SK-N-MC (cell line): ENCODE results near the gene ESD.
A peak's percentile ranks its signal among the peaks of the same experiment; 100 is the strongest.

Source experiments
- DNase-seq: peaks from one replicate; pipeline ENCODE4 v3.0.0-alpha.2; 2011; ENCODE audit warnings: low read depth, low spot score
- H3K27ac ChIP-seq: fragments of 200-600 bp; sonication (generic); 2 replicates; pipeline ENCODE4 v1.5.1; 2016; ENCODE audit warnings: mixed run types
- H3K36me3 ChIP-seq: fragments of 200-600 bp; sonication (generic); 2 replicates; pipeline ENCODE4 v1.6.1; 2017; ENCODE audit warnings: antibody characterized with exemption, low read length, mixed read lengths; ENCODE audit not compliant: insufficient read depth
- H3K4me3 ChIP-seq: fragments of 200-600 bp; sonication (generic); 2 replicates; pipeline ENCODE4 v1.5.1; 2016
- H3K9ac ChIP-seq: fragments of 200-600 bp; sonication (generic); 2 replicates; pipeline ENCODE4 v1.8.0; 2017; ENCODE audit warnings: mixed run types, mixed read lengths; ENCODE audit not compliant: insufficient read length
- H3K9me3 ChIP-seq: fragments of 200-600 bp; sonication (generic); 2 replicates; pipeline ENCODE4 v1.6.1; 2017; ENCODE audit warnings: low read depth, mild to moderate bottlenecking, antibody characterized with exemption, low read length, moderate library complexity, mixed read lengths
- EZH2 ChIP-seq: fragments of 200-600 bp; sonication (generic); IDR thresholded peaks from one replicate; pipeline ENCODE4 v1.6.1; 2017; ENCODE audit warnings: antibody characterized with exemption
- FOXP2 ChIP-seq: optimal IDR thresholded peaks from 2 replicates; pipeline ENCODE3; 2011; ENCODE audit warnings: mild to moderate bottlenecking, moderate library complexity; ENCODE audit not compliant: insufficient read depth; ENCODE audit errors: extremely low read length, control extremely low read depth
- POLR2AphosphoS5 ChIP-seq: IDR thresholded peaks from 2 replicates; pipeline ENCODE4 v1.6.1; 2012; ENCODE audit warnings: mild to moderate bottlenecking, low read depth, low read length, borderline replicate concordance

The ESD gene

GRCh38 chr13:46801858-46802257, 4.9 kb upstream of the ESD start:
- Histone ChIP-seq H3K4me3 (no peak overlapping the region), H3K9ac (no peak overlapping the region), H3K9me3 (no peaks in the 10 kb centered on the region), H3K27ac (no peak overlapping the region), H3K36me3 (no peaks in the 10 kb centered on the region)
- TF ChIP-seq EZH2 (no peak), FOXP2 (no peak), POLR2AphosphoS5 (no peak)
- DNase-seq = no peak

- Histone ChIP-seq H3K36me3 (peaks cover 3% of the 10 kb centered on the region; the same call in 1 of the 2 replicates), H3K27ac (no peak overlapping the region), H3K9me3 (no peaks in the 10 kb centered on the region), H3K9ac (no peak overlapping the region), H3K4me3 (no peak overlapping the region)
- no peak for DNase-seq
- no peak for TF ChIP-seq FOXP2
- TF ChIP-seq POLR2AphosphoS5 = no peak
- no peak for TF ChIP-seq EZH2
These were observed 2.2 kb upstream of the ESD start for GRCh38 chr13:46799139-46799538.

- DNase-seq = no peak
- Histone ChIP-seq H3K36me3 (peaks cover 10% of the 10 kb centered on the region; the same call in 1 of the 2 replicates), H3K4me3 (peak overlapping the region; percentile 98), H3K9me3 (no peaks in the 10 kb centered on the region), H3K9ac (peak overlapping the region; percentile 98), H3K27ac (peak overlapping the region; percentile 52)
- TF ChIP-seq FOXP2 (no peak), EZH2 (no peak), POLR2AphosphoS5 (no peak)
These were observed 708 bp upstream of the ESD start for GRCh38 chr13:46797501-46798237.

GRCh38 chr13:46796129-46796514, 839 bp downstream of the ESD start:
- Histone ChIP-seq H3K27ac (no peak overlapping the region), H3K36me3 (peaks cover 24% of the 10 kb centered on the region), H3K9me3 (no peaks in the 10 kb centered on the region), H3K9ac (peak overlapping the region; percentile 98), H3K4me3 (peak overlapping the region; percentile 98)
- no peak for TF ChIP-seq EZH2
- no peak for TF ChIP-seq FOXP2
- no peak for TF ChIP-seq POLR2AphosphoS5
- DNase-seq = no peak

DNA sequence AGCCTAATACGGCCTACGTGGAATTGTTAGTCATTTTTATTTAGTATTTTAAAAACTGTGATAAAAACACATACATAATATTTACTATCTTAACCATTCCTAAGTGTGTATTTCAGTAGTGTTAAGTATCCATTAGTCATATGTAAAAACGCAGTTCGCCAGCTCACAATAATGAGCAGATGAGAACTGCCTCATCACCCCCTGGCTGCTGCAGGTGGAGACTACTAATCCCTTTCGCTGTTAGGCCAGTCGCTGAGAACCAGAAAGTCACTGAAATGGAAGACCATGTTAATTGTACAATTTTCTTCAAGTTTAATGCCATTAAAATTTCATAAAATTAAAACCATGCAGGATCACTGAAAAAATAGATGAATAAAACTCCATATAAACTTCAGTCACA, 1.6 kb downstream of the ESD start:
- TF ChIP-seq POLR2AphosphoS5 = no peak
- no peak for TF ChIP-seq FOXP2
- no peak for TF ChIP-seq EZH2
- DNase-seq = no peak
- H3K36me3 ChIP-seq = peaks cover 32% of the 10 kb centered on the region
- H3K27ac ChIP-seq = no peak overlapping the region
- H3K4me3 ChIP-seq = peak overlapping the region; percentile 98
- no peaks in the 10 kb centered on the region for H3K9me3 ChIP-seq
- H3K9ac ChIP-seq = peak overlapping the region; percentile 11

- no peak overlapping the region for H3K27ac ChIP-seq
- TF ChIP-seq FOXP2 = no peak
- no peak for TF ChIP-seq POLR2AphosphoS5
- TF ChIP-seq EZH2 = no peak
- no peak overlapping the region for H3K9ac ChIP-seq
- H3K4me3 ChIP-seq = no peak overlapping the region
- H3K9me3 ChIP-seq = no peaks in the 10 kb centered on the region
- peaks cover 88% of the 10 kb centered on the region for H3K36me3 ChIP-seq
- no peak for DNase-seq
These were observed 13.5 kb downstream of the ESD start for GRCh38 chr13:46783504-46783903.

- Histone ChIP-seq H3K9me3 (no peaks in the 10 kb centered on the region), H3K27ac (no peak overlapping the region), H3K36me3 (peaks cover 90% of the 10 kb centered on the region), H3K9ac (no peak overlapping the region), H3K4me3 (no peak overlapping the region)
- TF ChIP-seq POLR2AphosphoS5 (no peak), FOXP2 (no peak), EZH2 (no peak)
- no peak for DNase-seq
These were observed 14.3 kb downstream of the ESD start for GRCh38 chr13:46782691-46783090.

DNA sequence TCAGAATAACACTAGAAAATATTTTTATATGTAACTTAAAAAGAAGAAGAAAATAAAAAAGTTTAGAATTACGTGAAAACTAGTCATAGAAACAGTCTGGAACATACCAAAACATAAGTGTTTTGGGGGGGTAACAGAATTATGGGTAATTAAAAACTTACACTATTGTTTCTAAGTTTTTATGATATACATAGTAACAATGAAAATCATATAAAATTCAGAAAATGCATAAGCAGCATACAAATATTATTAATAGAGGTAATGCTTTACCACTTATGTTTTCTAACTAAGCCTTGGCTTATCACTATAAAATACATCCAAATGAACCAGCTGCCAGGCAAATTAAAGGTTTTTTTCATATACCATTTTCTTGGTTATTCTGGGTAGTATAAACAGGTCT, 14.9 kb downstream of the ESD start:
- Histone ChIP-seq H3K9ac (no peak overlapping the region), H3K4me3 (no peak overlapping the region), H3K36me3 (peaks cover 92% of the 10 kb centered on the region), H3K27ac (no peak overlapping the region), H3K9me3 (no peaks in the 10 kb centered on the region)
- no peak for DNase-seq
- TF ChIP-seq FOXP2 (no peak), EZH2 (no peak), POLR2AphosphoS5 (no peak)

DNA sequence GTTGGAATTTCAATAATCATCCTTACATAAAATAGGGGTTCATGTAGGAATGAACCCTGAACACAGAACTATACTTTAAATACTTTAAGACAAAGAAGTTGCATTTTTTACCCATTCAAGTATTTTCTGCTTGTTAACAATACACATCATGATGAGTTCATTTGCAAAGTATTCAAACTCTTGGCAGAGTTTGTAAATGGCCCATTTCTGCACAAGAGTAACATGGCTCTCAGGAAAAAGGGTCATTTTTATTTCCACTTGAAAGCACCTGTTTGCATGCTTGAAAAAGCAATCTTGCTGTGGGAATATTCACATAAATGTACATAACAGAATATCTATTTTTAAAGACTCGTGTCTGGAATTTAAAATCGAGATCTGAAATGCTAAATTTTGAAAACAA, 18.1 kb downstream of the ESD start:
- Histone ChIP-seq H3K36me3 (peaks cover 91% of the 10 kb centered on the region), H3K9me3 (no peaks in the 10 kb centered on the region), H3K4me3 (no peak overlapping the region), H3K27ac (no peak overlapping the region), H3K9ac (no peak overlapping the region)
- no peak for TF ChIP-seq FOXP2
- TF ChIP-seq POLR2AphosphoS5 = no peak
- TF ChIP-seq EZH2 = no peak
- no peak for DNase-seq
